HepG2 (cell line): ENCODE results near the gene NHLRC3. TPM values are rescaled to one million over a fixed set of nuclear protein-coding genes. Genes with fewer than 3 reads are reported as not detected.

ENCODE experiments used
- ATAC-seq: fragments of 200-7000 bp; cut with Tn5 transposase; 3 replicates; pipeline ENCODE4 v1.9.1; 2020; ENCODE audit warnings: mild to moderate bottlenecking, moderate library complexity
- BruUV-seq: library from RNA; stranded (reverse); fragments of 400-500 nt; replicated peaks from 2 replicates; lab custom pipeline; 2021; lab: Mats Ljungman, UMichigan
- CTCF ChIA-PET: fragments of 300-600 bp; formaldehyde crosslinking; extraction: SDS; loops from one replicate; lab custom pipeline; 2021; ENCODE audit warnings: low total read pairs, inconsistent platforms, low intra/inter-chr PET ratio; lab: Yijun Ruan, JAX
- POLR2A ChIA-PET: fragments of 350-600 bp; sonication (Branson Sonifier 250); formaldehyde crosslinking; loops from one replicate; lab custom pipeline; 2020; ENCODE audit warnings: antibody characterized with exemption, inconsistent platforms; lab: Yijun Ruan, JAX
- DNase-seq: peaks from one replicate; pipeline ENCODE4 v3.0.0-alpha.2; 2015; ENCODE audit warnings: low spot score
- FAIRE-seq: peaks from 3 replicates; lab custom pipeline; 2011; peaks lifted over from hg19 to GRCh38; lab: Jason Lieb, UNC
- H2AFZ ChIP-seq: one replicate; pipeline ENCODE4 v1.6.1; 2011; ENCODE audit warnings: low read length, inconsistent platforms
- H3K27ac ChIP-seq: fragments of 300-600 bp; 3 replicates; pipeline ENCODE4 v1.8.0; 2011; ENCODE audit warnings: mixed run types, mild to moderate bottlenecking, mixed read lengths, low read length, inconsistent platforms; ENCODE audit not compliant: insufficient read depth; ENCODE audit errors: extremely low read length
- H3K27me3 ChIP-seq, 2 experiments: fragments of 200-600 bp in 1 of 2; 2 replicates in 1 of 2; 3 replicates in 1 of 2; pipeline versions ENCODE4 v1.6.0 to v1.8.0; 2011; ENCODE audit warnings: low read length in 2 of 2, mild to moderate bottlenecking in 2 of 2, moderate library complexity in 2 of 2, inconsistent platforms in 1 of 2; ENCODE audit not compliant: insufficient read depth in 2 of 2, control insufficient read depth in 1 of 2
- H3K36me3 ChIP-seq, 2 experiments: fragments of 200-600 bp in 1 of 2; replicated peaks in 1 of 2; 2 replicates in 1 of 2; 3 replicates in 1 of 2; pipeline versions ENCODE4 v1.5.1 to v1.8.0; 2011; ENCODE audit warnings: low read length in 2 of 2, inconsistent platforms in 1 of 2; ENCODE audit not compliant: insufficient read depth in 2 of 2, control insufficient read depth in 1 of 2
- H3K4me1 ChIP-seq: 2 replicates; pipeline ENCODE4 v1.5.1; 2012; ENCODE audit warnings: low read length, inconsistent platforms; ENCODE audit not compliant: insufficient read depth
- H3K4me2 ChIP-seq: 2 replicates; pipeline ENCODE4 v1.6.0; 2011; ENCODE audit warnings: low read depth, low read length, inconsistent platforms
- H3K4me3 ChIP-seq, 3 experiments: fragments of 200-600 bp in 1 of 3; sonication (generic), shearing (Covaris generic) in 1 of 3; replicated peaks in 1 of 3; 2 replicates each; pipeline ENCODE4 v1.5.1; 2011 to 2016; ENCODE audit warnings: low read length in 3 of 3, inconsistent platforms in 2 of 3, low read depth in 2 of 3, mild to moderate bottlenecking in 2 of 3, control low read depth in 1 of 3, mixed read lengths in 1 of 3; ENCODE audit not compliant: insufficient read depth in 1 of 3
- H3K79me2 ChIP-seq: one replicate; pipeline ENCODE4 v1.6.1; 2011; ENCODE audit warnings: low read length, inconsistent platforms; ENCODE audit not compliant: insufficient read depth
- H3K9ac ChIP-seq: 2 replicates; pipeline ENCODE4 v1.6.0; 2011; ENCODE audit warnings: mild to moderate bottlenecking, low read depth, low read length, inconsistent platforms; ENCODE audit not compliant: insufficient read depth
- H3K9me3 ChIP-seq: 2 replicates; pipeline ENCODE4 v1.5.1; 2012; ENCODE audit warnings: mild to moderate bottlenecking, low read length
- H4K20me1 ChIP-seq: 2 replicates; pipeline ENCODE4 v1.6.0; 2011; ENCODE audit warnings: inconsistent platforms, mild to moderate bottlenecking, low read length, moderate library complexity; ENCODE audit not compliant: insufficient read depth
- DMAP1 ChIP-seq: IDR thresholded peaks from 2 replicates; pipeline ENCODE4 v1.6.1; 2016
- DNMT3B ChIP-seq: conservative IDR thresholded peaks from 2 replicates; pipeline ENCODE4 v1.6.1; 2016; ENCODE audit warnings: missing biosample characterization, control low read depth
- ERF ChIP-seq: IDR thresholded peaks from 2 replicates; pipeline ENCODE4 v1.6.1; 2018; ENCODE audit warnings: missing biosample characterization, missing genetic modification reagents
- EZH2 ChIP-seq: conservative IDR thresholded peaks from 2 replicates; pipeline ENCODE4 v1.6.1; 2012; ENCODE audit warnings: mild to moderate bottlenecking, low read depth, low read length, moderate library complexity
- KLF16 ChIP-seq, 2 experiments: sonication (generic) in 1 of 2; formaldehyde crosslinking in 1 of 2; IDR thresholded peaks; 2 replicates each; pipeline versions ENCODE4 v1.6.1 to v1.8.0; 2016 to 2023; ENCODE audit warnings: missing genetic modification reagents in 2 of 2, missing compliant biosample characterization in 1 of 2
- KMT2B ChIP-seq: IDR thresholded peaks from 2 replicates; pipeline ENCODE4 v1.6.1; 2016; ENCODE audit warnings: missing genetic modification reagents, missing compliant biosample characterization
- PATZ1 ChIP-seq: sonication (generic); formaldehyde crosslinking; IDR thresholded peaks from 2 replicates; pipeline ENCODE4 v1.4.0; 2020; ENCODE audit warnings: missing genetic modification reagents
- SMAD9 ChIP-seq: sonication (generic); formaldehyde crosslinking; IDR thresholded peaks from 2 replicates; pipeline ENCODE4 v1.5.1; 2020; ENCODE audit warnings: mild to moderate bottlenecking, missing genetic modification reagents
- ZBTB1 ChIP-seq: sonication (generic); formaldehyde crosslinking; IDR thresholded peaks from 2 replicates; pipeline ENCODE4 v1.4.0; 2020; ENCODE audit warnings: missing genetic modification reagents, borderline replicate concordance
- ZBTB8A ChIP-seq: sonication (generic); formaldehyde crosslinking; IDR thresholded peaks from 2 replicates; pipeline ENCODE4 v1.4.0; 2020; ENCODE audit warnings: mild to moderate bottlenecking, low read depth, missing genetic modification reagents, borderline replicate concordance
- ZMYM3 ChIP-seq: sonication (generic); formaldehyde crosslinking; IDR thresholded peaks from 2 replicates; pipeline ENCODE4 v1.5.1; 2020; ENCODE audit warnings: mild to moderate bottlenecking, missing genetic modification reagents
- in situ Hi-C: cut with HindIII; loops from 2 replicates; pipeline ENCODE4 v1.10.0; 2017; ENCODE audit warnings: low pct_unique_long_range_greater_than_20kb; ENCODE audit not compliant: extremely low pct_ligation_motif_present
- intact Hi-C: fragments of 100-400 bp; cut with micrococcal nuclease; formaldehyde crosslinking; loops from one replicate; pipeline ENCODE4 v1.10.0; 2022; ENCODE audit not compliant: unreplicated experiment
- polyA plus RNA-seq, 8 experiments: library from polyadenylated mRNA; depleted of rRNA in 3 of 8; stranded (reverse) in 7 of 8; unstranded in 1 of 8; fragments of >200 nt; fragmentation: Illumina TruSeq in 4 of 8; extraction: Trizol in 4 of 8; gene quantifications; 2 replicates each; pipeline versions ENCODE4 v1.2.1 to v1.2.3, GENCODE V29; 2011 to 2016; ENCODE audit warnings: low read depth in 4 of 8, missing spikeins in 1 of 8, mixed read lengths in 1 of 8; ENCODE audit not compliant: insufficient read depth in 1 of 8
- total RNA-seq, 5 experiments: library from RNA; depleted of rRNA; stranded (reverse); fragments of >200 nt; fragmentation: Illumina TruSeq; extraction: Trizol; gene quantifications; 2 replicates each; pipeline ENCODE4 v1.2.3, GENCODE V29; 2016; ENCODE audit warnings: low read depth in 1 of 5
- TF ChIP-seq, protein P1 (sequence below): sonication (generic); formaldehyde crosslinking; IDR thresholded peaks from 2 replicates; pipeline ENCODE4 v1.5.1; 2020; ENCODE audit warnings: missing genetic modification reagents, mild to moderate bottlenecking, borderline replicate concordance
- TF ChIP-seq, protein P2 (sequence below): sonication (generic); formaldehyde crosslinking; IDR thresholded peaks from 2 replicates; pipeline ENCODE4 v1.9.0; 2021; ENCODE audit warnings: missing genetic modification reagents, borderline replicate concordance

NHLRC3 gene
- total and polyA plus RNA-seq, 2 of the 13 experiments (the other 11 are each of a cell fraction or from before 2014, with no cell fraction given): 19.9 to 29.8 TPM

DNA sequence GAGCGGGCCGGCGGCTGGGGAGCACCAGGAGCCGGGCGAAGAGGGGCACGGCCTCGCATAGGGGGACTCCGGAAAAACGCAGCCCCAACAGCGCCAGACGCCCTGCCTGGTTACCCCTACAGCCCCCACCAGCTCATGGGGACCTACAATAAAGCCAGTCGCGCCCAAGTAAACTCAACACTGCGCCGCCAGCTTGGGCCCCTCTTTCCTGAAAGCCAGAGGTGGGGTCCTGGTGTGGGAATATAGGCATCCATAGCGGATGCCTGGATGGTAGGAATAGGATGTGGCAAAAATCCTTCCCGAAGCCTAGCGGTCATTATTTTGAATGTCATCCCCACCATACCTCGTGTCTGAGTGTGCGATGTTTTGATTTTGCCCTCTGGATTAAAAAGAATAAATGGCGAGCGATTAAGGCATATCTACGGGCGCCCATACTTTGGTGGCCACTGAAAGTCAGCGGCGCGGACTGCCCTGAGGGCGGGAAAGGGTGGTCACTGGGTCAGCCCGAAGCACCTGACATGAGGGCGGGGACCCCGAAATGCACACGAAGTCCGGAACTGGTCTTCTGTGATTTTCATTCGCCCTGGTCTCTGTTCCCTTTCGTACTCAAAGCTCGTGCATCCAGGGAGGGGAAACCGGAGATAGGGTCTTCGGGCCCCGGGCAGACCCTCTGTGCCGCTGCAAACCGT, at the start of gene NHLRC3, which contains the start of gene PROSER1 (continued):
- TF ChIP-seq, protein P1, sequence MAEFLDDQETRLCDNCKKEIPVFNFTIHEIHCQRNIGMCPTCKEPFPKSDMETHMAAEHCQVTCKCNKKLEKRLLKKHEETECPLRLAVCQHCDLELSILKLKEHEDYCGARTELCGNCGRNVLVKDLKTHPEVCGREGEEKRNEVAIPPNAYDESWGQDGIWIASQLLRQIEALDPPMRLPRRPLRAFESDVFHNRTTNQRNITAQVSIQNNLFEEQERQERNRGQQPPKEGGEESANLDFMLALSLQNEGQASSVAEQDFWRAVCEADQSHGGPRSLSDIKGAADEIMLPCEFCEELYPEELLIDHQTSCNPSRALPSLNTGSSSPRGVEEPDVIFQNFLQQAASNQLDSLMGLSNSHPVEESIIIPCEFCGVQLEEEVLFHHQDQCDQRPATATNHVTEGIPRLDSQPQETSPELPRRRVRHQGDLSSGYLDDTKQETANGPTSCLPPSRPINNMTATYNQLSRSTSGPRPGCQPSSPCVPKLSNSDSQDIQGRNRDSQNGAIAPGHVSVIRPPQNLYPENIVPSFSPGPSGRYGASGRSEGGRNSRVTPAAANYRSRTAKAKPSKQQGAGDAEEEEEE (CRISPR knock-in tag): no peak
- TF ChIP-seq EZH2: no peak
- TF ChIP-seq, protein P2, sequence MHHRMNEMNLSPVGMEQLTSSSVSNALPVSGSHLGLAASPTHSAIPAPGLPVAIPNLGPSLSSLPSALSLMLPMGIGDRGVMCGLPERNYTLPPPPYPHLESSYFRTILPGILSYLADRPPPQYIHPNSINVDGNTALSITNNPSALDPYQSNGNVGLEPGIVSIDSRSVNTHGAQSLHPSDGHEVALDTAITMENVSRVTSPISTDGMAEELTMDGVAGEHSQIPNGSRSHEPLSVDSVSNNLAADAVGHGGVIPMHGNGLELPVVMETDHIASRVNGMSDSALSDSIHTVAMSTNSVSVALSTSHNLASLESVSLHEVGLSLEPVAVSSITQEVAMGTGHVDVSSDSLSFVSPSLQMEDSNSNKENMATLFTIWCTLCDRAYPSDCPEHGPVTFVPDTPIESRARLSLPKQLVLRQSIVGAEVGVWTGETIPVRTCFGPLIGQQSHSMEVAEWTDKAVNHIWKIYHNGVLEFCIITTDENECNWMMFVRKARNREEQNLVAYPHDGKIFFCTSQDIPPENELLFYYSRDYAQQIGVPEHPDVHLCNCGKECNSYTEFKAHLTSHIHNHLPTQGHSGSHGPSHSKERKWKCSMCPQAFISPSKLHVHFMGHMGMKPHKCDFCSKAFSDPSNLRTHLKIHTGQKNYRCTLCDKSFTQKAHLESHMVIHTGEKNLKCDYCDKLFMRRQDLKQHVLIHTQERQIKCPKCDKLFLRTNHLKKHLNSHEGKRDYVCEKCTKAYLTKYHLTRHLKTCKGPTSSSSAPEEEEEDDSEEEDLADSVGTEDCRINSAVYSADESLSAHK (CRISPR knock-in tag): no peak; the same call in 1 of the 2 replicates
- TF ChIP-seq DMAP1 (CRISPR knock-in tag): peak; percentile 74
- peak; percentile 81 for TF ChIP-seq KMT2B (CRISPR knock-in tag)
- no peak for TF ChIP-seq ZMYM3

GRCh38 chr13:38990693-38991092, 47.6 kb upstream of the NHLRC3 start, which contains the start of gene STOML3:
Gene STOML3 (minus strand): TSS chr13:38990831. CDS start chr13:38990721, 110 bp downstream.
- no peak for FAIRE-seq
- Histone ChIP-seq H2AFZ (no peak within 1 kb of the TSS), H3K27ac (no peak within 1 kb of the TSS)
- no TSS peak for BruUV-seq
- in situ Hi-C loops: no loop called here
- no peak for DNase-seq
- intact Hi-C loops: no loop called here
- TF ChIP-seq PATZ1 (CRISPR knock-in tag) (no peak), SMAD9 (no peak), DNMT3B (CRISPR knock-in tag) (no peak), ERF (no peak), ZBTB1 (CRISPR knock-in tag) (no peak), KLF16 (CRISPR knock-in tag; IDR thresholded peaks at IDR 0.05) (no peak), ZBTB8A (no peak)
- TF ChIP-seq, all 625 proteins: peak for 0
- ChIA-PET POLR2A (no interaction called here), CTCF (no interaction called here)
- Histone ChIP-seq H3K4me1 (peaks cover 14% of the 10 kb centered on the region), H3K27me3 (no peaks in the 10 kb centered on the region; a peak in 1 of 5 replicates), H3K9me3 (no peaks in the 10 kb centered on the region), H3K4me3 (no peak within 1 kb of the TSS), H3K9ac (no peak within 1 kb of the TSS), H3K4me2 (no peak within 1 kb of the TSS), H4K20me1 (no peaks in the 10 kb centered on the region), H3K79me2 (no peaks in the 10 kb centered on the region), H3K36me3 (no peaks in the 10 kb centered on the region)
- no peak for ATAC-seq
